Measurements from ENCODE around the gene SHOC2. TPM values are rescaled to one million over a fixed set of nuclear protein-coding genes. Genes with fewer than 3 reads are reported as not detected.
A peak's percentile ranks its signal among the peaks of the same experiment; 100 is the strongest.

SHOC2 gene
- total and polyA plus RNA-seq, 2 of the 13 experiments (the other 11 are each of a cell fraction or from before 2014, with no cell fraction given), result 8.6 to 25.5 TPM

DNA sequence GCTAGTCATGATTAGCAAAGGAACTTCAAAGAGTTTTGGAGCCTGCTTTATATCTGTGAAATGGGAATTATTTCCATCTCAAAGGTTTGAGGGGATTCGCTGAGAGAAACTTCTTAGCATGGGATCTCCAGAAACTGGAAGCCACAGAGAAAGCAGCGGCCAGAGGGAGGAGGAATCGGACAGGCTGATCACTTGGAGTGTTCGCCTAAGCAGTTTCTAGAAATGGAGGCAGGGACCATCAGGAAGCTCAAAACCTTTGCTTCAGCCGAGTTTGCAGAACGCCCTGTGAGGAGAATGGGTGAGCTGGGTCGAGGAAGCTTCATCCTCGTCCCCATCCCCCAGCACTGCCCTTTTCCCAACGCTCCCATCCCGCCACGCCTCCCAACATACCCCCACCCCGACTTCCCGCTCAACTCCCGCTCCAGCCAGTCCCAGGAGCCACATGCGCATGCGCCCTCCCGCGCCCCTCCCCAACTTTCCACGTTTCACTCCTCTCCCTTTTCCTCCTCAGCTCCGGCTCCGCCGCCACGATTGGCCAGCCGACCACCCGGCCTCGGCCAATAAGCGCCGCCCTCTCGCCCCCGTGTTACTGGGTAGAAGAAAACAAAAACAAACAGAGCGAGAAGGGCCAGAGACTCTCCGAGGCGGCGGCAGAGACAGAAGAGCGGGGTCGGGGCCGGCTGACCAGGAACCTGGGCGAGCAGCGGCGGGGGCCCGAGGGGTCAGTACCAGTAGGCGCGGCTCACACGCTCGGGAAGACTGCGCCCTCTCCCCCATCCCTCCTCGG is 47.9 kb upstream of the SHOC2 start, which contains the start of gene PDCD4 (continued):
- TF ChIP-seq, protein P1, sequence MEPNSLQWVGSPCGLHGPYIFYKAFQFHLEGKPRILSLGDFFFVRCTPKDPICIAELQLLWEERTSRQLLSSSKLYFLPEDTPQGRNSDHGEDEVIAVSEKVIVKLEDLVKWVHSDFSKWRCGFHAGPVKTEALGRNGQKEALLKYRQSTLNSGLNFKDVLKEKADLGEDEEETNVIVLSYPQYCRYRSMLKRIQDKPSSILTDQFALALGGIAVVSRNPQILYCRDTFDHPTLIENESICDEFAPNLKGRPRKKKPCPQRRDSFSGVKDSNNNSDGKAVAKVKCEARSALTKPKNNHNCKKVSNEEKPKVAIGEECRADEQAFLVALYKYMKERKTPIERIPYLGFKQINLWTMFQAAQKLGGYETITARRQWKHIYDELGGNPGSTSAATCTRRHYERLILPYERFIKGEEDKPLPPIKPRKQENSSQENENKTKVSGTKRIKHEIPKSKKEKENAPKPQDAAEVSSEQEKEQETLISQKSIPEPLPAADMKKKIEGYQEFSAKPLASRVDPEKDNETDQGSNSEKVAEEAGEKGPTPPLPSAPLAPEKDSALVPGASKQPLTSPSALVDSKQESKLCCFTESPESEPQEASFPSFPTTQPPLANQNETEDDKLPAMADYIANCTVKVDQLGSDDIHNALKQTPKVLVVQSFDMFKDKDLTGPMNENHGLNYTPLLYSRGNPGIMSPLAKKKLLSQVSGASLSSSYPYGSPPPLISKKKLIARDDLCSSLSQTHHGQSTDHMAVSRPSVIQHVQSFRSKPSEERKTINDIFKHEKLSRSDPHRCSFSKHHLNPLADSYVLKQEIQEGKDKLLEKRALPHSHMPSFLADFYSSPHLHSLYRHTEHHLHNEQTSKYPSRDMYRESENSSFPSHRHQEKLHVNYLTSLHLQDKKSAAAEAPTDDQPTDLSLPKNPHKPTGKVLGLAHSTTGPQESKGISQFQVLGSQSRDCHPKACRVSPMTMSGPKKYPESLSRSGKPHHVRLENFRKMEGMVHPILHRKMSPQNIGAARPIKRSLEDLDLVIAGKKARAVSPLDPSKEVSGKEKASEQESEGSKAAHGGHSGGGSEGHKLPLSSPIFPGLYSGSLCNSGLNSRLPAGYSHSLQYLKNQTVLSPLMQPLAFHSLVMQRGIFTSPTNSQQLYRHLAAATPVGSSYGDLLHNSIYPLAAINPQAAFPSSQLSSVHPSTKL (CRISPR knock-in tag; IDR thresholded peaks at IDR 0.05), result peak; percentile 26; the same call in 1 of the 2 replicates
- peak; percentile 58; the same call in 1 of the 2 replicates for TF ChIP-seq ERF (CRISPR knock-in tag; IDR thresholded peaks at IDR 0.05)
- TF ChIP-seq ZNF441 (CRISPR knock-in tag; IDR thresholded peaks at IDR 0.05; ENCODE audit: borderline replicate concordance), result peak; percentile 51; the same call in 1 of the 2 replicates
- no peak; the same call in 1 of the 2 replicates for TF ChIP-seq HDAC1 (CRISPR knock-in tag; IDR thresholded peaks at IDR 0.05)
- 0 out of 2 replicates have a peak, but pooled peaks have one; percentile 35 for TF ChIP-seq JUN (CRISPR knock-in tag; IDR thresholded peaks at IDR 0.05)
- TF ChIP-seq RAD51 (IDR thresholded peaks at IDR 0.05; ENCODE audit: borderline replicate concordance), result no peak
- TF ChIP-seq, protein P2, sequence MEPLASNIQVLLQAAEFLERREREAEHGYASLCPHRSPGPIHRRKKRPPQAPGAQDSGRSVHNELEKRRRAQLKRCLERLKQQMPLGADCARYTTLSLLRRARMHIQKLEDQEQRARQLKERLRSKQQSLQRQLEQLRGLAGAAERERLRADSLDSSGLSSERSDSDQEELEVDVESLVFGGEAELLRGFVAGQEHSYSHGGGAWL (CRISPR knock-in tag; IDR thresholded peaks at IDR 0.05), result 0 out of 2 replicates have a peak, but pooled peaks have one; percentile 2
- 0 out of 2 replicates have a peak, but pooled peaks have one; percentile 24 for TF ChIP-seq ZNF709 (CRISPR knock-in tag; IDR thresholded peaks at IDR 0.05)
- TF ChIP-seq GLI4 (CRISPR knock-in tag; IDR thresholded peaks at IDR 0.05; ENCODE audit: borderline replicate concordance), result peak; percentile 34; the same call in 1 of the 2 replicates
- 0 out of 2 replicates have a peak, but pooled peaks have one; percentile 77 for TF ChIP-seq ZNF678 (CRISPR knock-in tag; IDR thresholded peaks at IDR 0.05)
- TF ChIP-seq ZKSCAN5 (CRISPR knock-in tag; IDR thresholded peaks at IDR 0.05), result peak; percentile 93
- TF ChIP-seq EEA1 (CRISPR knock-in tag; IDR thresholded peaks at IDR 0.05; ENCODE audit: borderline replicate concordance), result 0 out of 2 replicates have a peak, but pooled peaks have one; percentile 26
- TF ChIP-seq NR2C2 (CRISPR knock-in tag; IDR thresholded peaks at IDR 0.05; ENCODE audit: borderline replicate concordance), result 0 out of 2 replicates have a peak, but pooled peaks have one; percentile 5
- TF ChIP-seq ZMAT3 (CRISPR knock-in tag; conservative IDR thresholded peaks at IDR 0.05), result peak; percentile 28
- TF ChIP-seq MNT (IDR thresholded peaks at IDR 0.05), result peak; percentile 57
- TF ChIP-seq, protein P3, sequence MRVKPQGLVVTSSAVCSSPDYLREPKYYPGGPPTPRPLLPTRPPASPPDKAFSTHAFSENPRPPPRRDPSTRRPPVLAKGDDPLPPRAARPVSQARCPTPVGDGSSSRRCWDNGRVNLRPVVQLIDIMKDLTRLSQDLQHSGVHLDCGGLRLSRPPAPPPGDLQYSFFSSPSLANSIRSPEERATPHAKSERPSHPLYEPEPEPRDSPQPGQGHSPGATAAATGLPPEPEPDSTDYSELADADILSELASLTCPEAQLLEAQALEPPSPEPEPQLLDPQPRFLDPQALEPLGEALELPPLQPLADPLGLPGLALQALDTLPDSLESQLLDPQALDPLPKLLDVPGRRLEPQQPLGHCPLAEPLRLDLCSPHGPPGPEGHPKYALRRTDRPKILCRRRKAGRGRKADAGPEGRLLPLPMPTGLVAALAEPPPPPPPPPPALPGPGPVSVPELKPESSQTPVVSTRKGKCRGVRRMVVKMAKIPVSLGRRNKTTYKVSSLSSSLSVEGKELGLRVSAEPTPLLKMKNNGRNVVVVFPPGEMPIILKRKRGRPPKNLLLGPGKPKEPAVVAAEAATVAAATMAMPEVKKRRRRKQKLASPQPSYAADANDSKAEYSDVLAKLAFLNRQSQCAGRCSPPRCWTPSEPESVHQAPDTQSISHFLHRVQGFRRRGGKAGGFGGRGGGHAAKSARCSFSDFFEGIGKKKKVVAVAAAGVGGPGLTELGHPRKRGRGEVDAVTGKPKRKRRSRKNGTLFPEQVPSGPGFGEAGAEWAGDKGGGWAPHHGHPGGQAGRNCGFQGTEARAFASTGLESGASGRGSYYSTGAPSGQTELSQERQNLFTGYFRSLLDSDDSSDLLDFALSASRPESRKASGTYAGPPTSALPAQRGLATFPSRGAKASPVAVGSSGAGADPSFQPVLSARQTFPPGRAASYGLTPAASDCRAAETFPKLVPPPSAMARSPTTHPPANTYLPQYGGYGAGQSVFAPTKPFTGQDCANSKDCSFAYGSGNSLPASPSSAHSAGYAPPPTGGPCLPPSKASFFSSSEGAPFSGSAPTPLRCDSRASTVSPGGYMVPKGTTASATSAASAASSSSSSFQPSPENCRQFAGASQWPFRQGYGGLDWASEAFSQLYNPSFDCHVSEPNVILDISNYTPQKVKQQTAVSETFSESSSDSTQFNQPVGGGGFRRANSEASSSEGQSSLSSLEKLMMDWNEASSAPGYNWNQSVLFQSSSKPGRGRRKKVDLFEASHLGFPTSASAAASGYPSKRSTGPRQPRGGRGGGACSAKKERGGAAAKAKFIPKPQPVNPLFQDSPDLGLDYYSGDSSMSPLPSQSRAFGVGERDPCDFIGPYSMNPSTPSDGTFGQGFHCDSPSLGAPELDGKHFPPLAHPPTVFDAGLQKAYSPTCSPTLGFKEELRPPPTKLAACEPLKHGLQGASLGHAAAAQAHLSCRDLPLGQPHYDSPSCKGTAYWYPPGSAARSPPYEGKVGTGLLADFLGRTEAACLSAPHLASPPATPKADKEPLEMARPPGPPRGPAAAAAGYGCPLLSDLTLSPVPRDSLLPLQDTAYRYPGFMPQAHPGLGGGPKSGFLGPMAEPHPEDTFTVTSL (CRISPR knock-in tag; IDR thresholded peaks at IDR 0.05; ENCODE audit: borderline replicate concordance), result peak; percentile 31; the same call in 1 of the 2 replicates
